GM12872 (cell line): ENCODE measurements around the gene ZMYND11.

Experiments used
- CTCF ChIP-seq: IDR thresholded peaks from 3 replicates; pipeline ENCODE4 v1.5.1; 2011; ENCODE audit warnings: low read depth, mild to moderate bottlenecking, low read length, moderate library complexity; ENCODE audit not compliant: insufficient read depth

ZMYND11 gene

GRCh38 chr10:184174-184573 lies 48.9 kb downstream of the ZMYND11 start:
- TF ChIP-seq CTCF = no peak

GRCh38 chr10:184911-185310 lies 49.7 kb downstream of the ZMYND11 start:
- TF ChIP-seq CTCF = no peak

- no peak for TF ChIP-seq CTCF
Observed at GRCh38 chr10:186911-187310, 51.7 kb downstream of the ZMYND11 start.

- TF ChIP-seq CTCF = no peak
Observed at GRCh38 chr10:188546-188945, 53.3 kb downstream of the ZMYND11 start.

- TF ChIP-seq CTCF = no peak
Observed at GRCh38 chr10:190216-190615, 55.0 kb downstream of the ZMYND11 start.

- TF ChIP-seq CTCF = no peak
Observed at GRCh38 chr10:191703-192518, 56.7 kb downstream of the ZMYND11 start.

GRCh38 chr10:194281-194680 lies 59.0 kb downstream of the ZMYND11 start:
- no peak for TF ChIP-seq CTCF
